Rectal smooth muscle tissue (tissue), 1 donor: ENCODE data around the gene METTL8.

Experiments
- H3K27ac ChIP-seq: one replicate; pipeline ENCODE4 v1.7.0; 2013; ENCODE audit warnings: low read depth, low read length, inconsistent platforms
- H3K27me3 ChIP-seq: one replicate; pipeline ENCODE4 v1.7.0; 2013; ENCODE audit warnings: low read length; ENCODE audit not compliant: control insufficient read depth, insufficient read depth
- H3K36me3 ChIP-seq: one replicate; pipeline ENCODE4 v1.7.0; 2013; ENCODE audit warnings: low read length; ENCODE audit not compliant: control insufficient read depth, insufficient read depth
- H3K4me1 ChIP-seq: one replicate; pipeline ENCODE4 v1.7.0; 2013; ENCODE audit warnings: low read length; ENCODE audit not compliant: control insufficient read depth, insufficient read depth
- H3K4me3 ChIP-seq: one replicate; pipeline ENCODE4 v1.7.0; 2013; ENCODE audit warnings: low read length
- H3K9ac ChIP-seq: one replicate; pipeline ENCODE4 v1.7.0; 2013; ENCODE audit warnings: low read length

METTL8 gene

DNA sequence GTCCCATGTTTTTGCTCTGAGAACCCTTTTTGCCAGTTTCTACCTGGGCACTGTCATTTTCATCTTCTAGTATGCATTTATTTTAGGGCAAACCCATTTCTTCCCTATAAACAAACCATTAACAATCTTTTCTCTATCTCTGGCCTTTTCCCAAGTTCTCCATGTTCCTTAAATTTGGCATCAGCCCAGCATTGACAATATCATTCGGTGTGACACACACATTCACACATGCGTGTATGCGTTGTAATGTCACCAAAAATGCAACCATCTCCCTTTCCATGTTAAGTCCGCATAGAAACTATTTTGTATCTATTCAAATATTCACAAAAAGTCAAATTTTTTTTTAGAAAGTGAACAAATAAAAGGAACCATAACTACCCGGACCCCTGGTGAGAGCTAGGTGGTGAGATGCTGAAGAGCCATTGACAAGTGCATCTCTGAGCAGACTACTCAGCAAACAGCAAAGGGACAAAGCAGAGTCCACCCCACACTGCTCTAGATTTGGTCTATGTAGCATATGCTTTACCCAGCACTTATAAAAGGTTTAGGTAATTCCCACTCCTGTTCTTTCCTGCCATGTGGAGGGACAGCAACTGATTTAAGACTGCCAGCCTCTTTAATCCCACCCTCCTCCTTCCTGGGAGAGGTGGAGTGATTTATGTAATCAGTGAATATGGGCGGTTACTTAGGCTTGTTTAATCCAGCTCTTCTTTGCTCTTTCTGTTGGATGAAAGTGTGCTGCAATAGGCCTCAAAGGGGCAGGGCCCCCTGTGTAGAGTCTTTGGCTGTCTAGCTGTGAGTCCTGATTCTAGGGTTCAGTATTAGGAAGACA is 124.1 kb downstream of the METTL8 start:
- no peaks in the 10 kb centered on the region for H3K4me1 ChIP-seq
- H3K4me3 ChIP-seq, result no peak overlapping the region
- no peak overlapping the region for H3K27ac ChIP-seq

DNA sequence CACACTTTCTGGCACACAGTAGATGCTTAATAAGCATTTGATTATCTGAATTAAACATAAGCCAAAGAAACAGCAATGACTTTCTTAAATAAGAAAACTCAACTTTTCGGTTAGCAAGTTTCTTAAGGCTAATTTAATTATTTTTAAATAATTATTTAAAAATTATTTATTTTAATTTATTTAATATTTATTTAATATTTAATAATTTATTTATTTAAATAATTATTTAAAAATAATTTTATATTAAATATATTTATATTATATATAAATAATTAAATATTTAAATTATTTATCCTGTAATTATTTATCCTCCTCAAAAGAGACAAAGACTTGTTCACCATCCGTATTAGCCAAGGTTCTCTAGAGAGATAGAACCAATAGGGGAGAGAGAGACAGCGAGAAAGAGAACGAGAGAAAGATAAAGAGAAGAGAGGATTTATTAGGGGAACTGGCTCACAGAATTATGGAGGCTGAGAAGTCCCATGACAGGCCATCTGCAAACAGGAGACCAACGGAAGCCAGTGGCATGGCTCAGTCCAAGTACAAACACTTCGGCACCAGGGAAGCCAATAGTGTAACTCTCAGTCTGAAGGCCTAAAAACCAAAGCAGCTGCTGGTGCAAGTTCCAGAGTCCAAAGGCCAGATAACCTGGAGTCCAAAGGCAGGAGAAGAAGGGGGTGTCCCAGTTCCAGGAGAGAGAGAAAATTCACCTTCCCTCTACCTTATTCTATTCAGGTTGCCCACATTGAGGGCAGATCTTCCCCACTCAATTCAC is 125.3 kb downstream of the METTL8 start:
- no peak overlapping the region for H3K4me3 ChIP-seq
- H3K27ac ChIP-seq, result no peak overlapping the region
- no peaks in the 10 kb centered on the region for H3K4me1 ChIP-seq
- no peaks in the 10 kb centered on the region for H3K27me3 ChIP-seq
- no peak overlapping the region for H3K9ac ChIP-seq
- no peaks in the 10 kb centered on the region for H3K36me3 ChIP-seq

More for the DNA sequence above, 124.1 kb downstream of the METTL8 start:
- H3K27me3 ChIP-seq, result no peaks in the 10 kb centered on the region
- H3K36me3 ChIP-seq, result no peaks in the 10 kb centered on the region
- no peak overlapping the region for H3K9ac ChIP-seq

DNA sequence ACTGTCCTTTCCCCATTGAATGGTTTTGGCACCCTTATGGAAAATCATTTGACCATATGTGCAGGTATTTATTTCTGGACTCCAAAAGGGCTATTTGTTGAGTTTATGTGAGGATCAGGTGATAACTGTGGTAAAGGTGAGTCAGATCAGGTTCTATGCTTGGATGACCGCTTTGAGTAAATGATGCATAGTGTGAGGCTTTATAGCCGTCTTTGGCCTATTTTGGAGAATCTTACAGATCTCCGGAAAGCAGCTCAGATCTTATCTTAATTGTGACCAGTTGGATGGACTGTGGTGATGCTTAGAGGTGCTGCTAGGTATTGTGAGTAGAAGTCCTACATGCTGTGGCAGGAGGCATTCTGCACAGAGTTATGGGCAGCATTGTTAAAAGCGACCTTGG is 126.2 kb downstream of the METTL8 start:
- Histone ChIP-seq H3K36me3 (no peaks in the 10 kb centered on the region), H3K27ac (no peak overlapping the region), H3K4me1 (no peaks in the 10 kb centered on the region), H3K27me3 (no peaks in the 10 kb centered on the region), H3K9ac (no peak overlapping the region), H3K4me3 (no peak overlapping the region)

DNA sequence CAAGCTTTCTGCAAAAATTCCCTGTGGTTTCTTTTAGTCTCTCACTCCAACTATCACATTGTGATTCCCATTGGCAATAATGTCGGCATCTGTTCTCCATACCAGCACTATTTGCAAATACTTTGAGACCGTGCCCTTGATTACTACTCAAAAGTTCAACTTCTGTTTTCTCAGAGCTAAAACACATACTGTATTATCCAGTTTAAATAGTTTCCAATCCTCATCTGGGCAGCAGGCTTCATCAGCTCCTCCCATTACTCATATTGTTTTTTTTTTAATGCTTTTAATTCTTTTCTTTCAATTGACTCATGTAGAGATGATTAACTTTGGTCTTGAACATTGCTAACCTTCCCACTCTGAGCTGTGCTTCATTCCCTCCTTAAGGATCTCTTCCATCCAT is 135.8 kb downstream of the METTL8 start:
- no peaks in the 10 kb centered on the region for H3K27me3 ChIP-seq
- H3K27ac ChIP-seq, result no peak overlapping the region
- H3K36me3 ChIP-seq, result no peaks in the 10 kb centered on the region
- H3K9ac ChIP-seq, result no peak overlapping the region
- no peak overlapping the region for H3K4me3 ChIP-seq
- no peaks in the 10 kb centered on the region for H3K4me1 ChIP-seq

DNA sequence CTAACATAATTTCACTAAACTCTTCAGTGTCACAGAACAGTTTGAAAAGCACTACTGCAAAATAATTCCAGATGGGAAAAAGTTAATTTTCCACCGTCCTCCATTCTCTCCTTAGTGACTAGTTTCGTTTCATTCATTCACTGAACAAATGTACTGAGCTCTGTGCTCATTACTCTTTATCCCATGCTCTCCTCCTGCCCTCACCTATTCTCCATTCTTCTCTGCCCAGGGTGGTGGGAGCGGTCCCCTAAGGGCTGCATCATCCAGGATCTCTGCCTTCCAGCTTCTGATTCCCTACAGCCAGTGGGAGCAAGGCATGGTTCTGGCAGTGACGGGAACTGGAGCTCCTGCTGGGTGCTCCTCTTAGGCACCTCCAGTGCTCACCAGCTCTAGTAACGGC is 139.2 kb downstream of the METTL8 start:
- Histone ChIP-seq H3K4me1 (no peaks in the 10 kb centered on the region), H3K36me3 (no peaks in the 10 kb centered on the region), H3K27ac (no peak overlapping the region), H3K4me3 (no peak overlapping the region), H3K9ac (no peak overlapping the region), H3K27me3 (no peaks in the 10 kb centered on the region)

DNA sequence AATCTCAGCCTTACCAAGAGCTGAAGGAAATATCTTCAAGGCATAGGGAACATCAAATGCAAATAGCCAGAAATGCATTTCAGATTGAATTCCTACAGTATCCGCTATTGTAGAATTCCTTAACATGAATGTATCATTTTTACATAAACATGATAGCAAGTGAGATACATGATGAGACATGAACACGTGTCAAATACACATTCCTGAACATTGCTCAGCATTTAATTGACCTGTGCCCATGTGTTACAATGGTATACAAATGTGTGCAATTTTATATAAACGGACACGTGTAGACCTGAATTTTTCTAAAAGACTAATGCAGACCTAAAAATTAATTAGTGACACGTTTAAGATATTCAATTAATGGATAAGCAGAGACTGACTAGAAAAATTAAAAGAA is 140.1 kb downstream of the METTL8 start:
- H3K9ac ChIP-seq, result no peak overlapping the region
- H3K36me3 ChIP-seq, result no peaks in the 10 kb centered on the region
- H3K4me1 ChIP-seq, result no peaks in the 10 kb centered on the region
- H3K4me3 ChIP-seq, result no peak overlapping the region
- no peaks in the 10 kb centered on the region for H3K27me3 ChIP-seq
- no peak overlapping the region for H3K27ac ChIP-seq

DNA sequence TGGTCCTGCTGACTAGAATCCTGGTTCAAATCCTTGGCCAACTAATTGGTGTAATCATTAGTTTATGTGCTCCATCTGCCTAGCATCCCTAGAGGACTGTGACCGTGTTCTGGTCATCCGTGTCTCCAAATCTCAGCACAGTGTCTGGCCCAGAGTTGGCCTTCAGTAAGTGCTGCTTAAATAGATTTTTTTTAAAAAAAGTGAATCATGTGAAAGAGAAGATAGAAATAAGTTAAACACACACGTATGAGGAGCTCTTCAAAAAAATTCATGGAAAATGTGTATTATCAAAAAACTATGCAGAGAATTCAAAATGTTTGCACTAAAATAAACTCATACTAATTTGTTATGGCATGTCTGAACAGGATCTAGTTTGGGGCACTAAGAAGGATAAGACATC is 143.8 kb downstream of the METTL8 start:
- no peaks in the 10 kb centered on the region for H3K36me3 ChIP-seq
- no peak overlapping the region for H3K4me3 ChIP-seq
- no peak overlapping the region for H3K9ac ChIP-seq
- H3K27ac ChIP-seq, result no peak overlapping the region
- H3K4me1 ChIP-seq, result no peaks in the 10 kb centered on the region
- no peaks in the 10 kb centered on the region for H3K27me3 ChIP-seq

DNA sequence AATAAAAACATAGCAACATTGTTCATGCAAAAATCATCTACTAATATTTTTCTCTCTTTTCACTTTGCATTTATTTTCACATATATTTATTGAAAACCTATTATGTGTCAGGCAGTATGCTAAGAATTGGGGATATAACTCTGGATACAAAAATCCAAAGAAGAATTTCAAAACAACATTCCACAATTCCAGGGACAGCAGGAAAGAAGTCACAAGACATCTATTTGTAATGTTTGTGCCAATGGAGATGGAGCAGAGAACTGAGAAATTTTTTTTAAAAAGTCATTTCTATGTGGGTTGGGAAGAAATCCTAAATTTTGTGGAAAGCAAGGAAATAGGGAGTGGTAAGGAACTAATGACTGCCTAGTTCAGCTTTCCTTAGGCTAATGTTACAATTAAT is 144.5 kb downstream of the METTL8 start:
- Histone ChIP-seq H3K9ac (no peak overlapping the region), H3K27ac (no peak overlapping the region), H3K36me3 (no peaks in the 10 kb centered on the region), H3K4me1 (no peaks in the 10 kb centered on the region), H3K4me3 (no peak overlapping the region), H3K27me3 (no peaks in the 10 kb centered on the region)

DNA sequence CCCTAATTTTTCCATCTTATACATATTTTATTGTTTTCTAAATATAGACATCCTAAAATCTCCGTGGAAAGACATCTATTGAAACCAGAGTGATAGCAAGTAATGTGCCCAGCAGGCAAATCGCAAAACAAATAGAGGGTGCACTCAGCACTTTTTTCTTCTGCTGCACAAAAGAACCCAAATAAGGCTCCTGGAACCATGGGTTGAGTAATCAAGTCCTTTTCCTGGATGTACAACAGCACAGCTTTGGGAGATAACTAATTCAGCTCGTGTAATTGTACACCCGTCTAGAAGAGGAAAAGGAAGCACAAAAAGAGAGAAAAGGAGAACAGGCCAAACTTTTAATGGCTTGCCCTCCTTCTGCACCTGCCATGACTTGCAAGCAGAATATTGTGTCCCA is 146.2 kb downstream of the METTL8 start:
- H3K4me3 ChIP-seq, result no peak overlapping the region
- no peaks in the 10 kb centered on the region for H3K36me3 ChIP-seq
- no peaks in the 10 kb centered on the region for H3K4me1 ChIP-seq
- H3K27ac ChIP-seq, result no peak overlapping the region
- H3K9ac ChIP-seq, result no peak overlapping the region
- H3K27me3 ChIP-seq, result no peaks in the 10 kb centered on the region

DNA sequence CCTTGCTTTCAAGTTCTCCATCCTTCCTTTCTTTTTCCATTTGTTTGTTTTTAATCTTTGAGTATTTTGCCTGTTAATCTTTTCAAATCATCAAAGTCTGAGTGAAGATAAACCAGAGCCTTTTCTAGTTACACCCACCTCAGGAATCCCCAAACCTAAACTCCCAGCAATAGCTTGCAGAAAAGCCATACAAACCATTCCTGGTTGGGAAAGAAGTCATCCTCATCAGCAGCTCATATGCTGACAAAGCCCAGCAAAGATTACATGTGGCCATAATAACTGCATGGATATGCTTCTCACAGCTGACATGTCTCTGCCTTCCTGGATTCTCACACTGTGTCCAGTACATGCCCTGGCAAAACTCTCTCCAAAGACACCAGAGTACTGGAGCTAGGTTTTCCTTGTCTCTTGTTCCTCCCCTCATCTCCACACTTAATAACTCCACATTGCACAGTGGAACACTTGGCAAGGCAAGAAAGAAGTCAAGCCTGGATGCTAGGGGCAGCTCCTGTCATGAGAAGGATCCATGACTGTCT is 146.7 kb downstream of the METTL8 start:
- Histone ChIP-seq H3K27me3 (no peaks in the 10 kb centered on the region), H3K27ac (no peak overlapping the region), H3K4me1 (no peaks in the 10 kb centered on the region), H3K9ac (no peak overlapping the region), H3K4me3 (no peak overlapping the region), H3K36me3 (no peaks in the 10 kb centered on the region)

DNA sequence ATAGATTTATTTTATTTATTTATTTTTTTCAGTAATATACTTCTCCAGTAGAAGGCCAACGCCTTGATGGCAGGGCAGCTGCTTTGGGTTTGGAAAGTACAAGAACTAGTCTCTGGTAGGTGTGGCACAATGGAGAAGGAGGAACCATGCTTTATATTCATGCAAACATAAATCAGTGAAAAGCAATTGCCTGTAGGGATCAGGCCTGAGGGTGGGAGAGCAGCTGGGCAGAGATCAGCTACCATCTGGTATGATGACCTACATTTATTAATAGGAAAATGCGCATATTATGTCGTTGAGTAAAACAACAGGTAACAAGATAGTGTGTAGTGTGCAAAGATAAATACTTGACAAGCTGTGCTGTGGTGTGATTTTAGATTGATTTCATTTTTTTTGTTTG is 152.7 kb downstream of the METTL8 start:
- Histone ChIP-seq H3K4me3 (no peak overlapping the region), H3K27ac (no peak overlapping the region), H3K4me1 (no peaks in the 10 kb centered on the region), H3K36me3 (no peaks in the 10 kb centered on the region), H3K9ac (no peak overlapping the region), H3K27me3 (no peaks in the 10 kb centered on the region)

DNA sequence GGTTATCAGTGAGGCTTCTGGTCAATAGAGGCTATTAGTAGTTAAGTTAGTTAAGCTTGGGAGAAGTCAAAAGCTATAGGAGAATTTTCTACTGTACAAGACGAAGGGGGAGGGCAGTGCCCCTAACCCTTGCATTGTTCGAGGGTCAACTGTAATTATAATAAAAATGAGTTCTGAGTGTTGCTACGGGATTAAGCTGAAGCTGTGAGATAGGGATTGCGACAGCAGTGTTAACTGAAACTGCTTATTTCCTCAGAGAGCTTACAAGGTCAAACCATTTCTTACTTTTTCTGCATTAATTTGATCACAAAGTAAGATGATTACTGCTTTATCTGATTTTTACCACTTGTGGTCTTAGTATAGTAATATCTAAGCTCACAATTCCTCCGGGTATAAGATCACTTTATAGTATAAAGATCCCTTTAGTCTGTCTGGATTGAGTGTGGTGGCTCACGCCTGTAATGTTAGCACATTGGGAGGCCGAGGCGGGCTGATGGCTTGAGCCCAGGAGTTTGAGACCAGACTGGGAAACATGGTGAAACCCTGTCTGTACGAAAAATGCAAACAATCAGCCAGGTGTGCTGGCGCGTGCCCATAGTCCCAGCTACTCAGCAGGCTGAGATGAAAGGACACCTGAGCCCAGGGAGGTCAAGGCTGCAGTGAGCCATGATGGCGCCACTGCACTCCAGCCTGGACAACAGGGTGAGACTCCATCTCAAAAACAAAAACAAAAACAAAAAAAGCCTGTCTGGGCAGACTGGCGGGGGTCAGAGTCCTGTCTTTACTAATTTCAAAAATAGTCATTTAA is 153.6 kb downstream of the METTL8 start:
- Histone ChIP-seq H3K9ac (no peak overlapping the region), H3K4me1 (no peaks in the 10 kb centered on the region), H3K27me3 (no peaks in the 10 kb centered on the region), H3K4me3 (no peak overlapping the region), H3K36me3 (no peaks in the 10 kb centered on the region), H3K27ac (no peak overlapping the region)
